ENCODE data around the gene SNX5.

- no peak for TF ChIP-seq CTCF (IDR thresholded peaks at IDR 0.05 in 4 of 5, conservative IDR thresholded peaks at IDR 0.05 in 1 of 5)
- no peak for TF ChIP-seq POLR2A (IDR thresholded peaks at IDR 0.05)
Measured at GRCh38 chr20:17902531-17903083, 66.0 kb downstream of the SNX5 start.

Data from gastrocnemius medialis (tissue), 4 donors.